IMR-90 (cell line): ENCODE measurements around the gene NPHP4.

ENCODE experiments used
- CEBPB ChIP-seq: IDR thresholded peaks from 2 replicates; pipeline ENCODE4 v1.6.1; 2012; ENCODE audit warnings: low read depth, low read length, improper control_type of control experiment
- MXI1 ChIP-seq: IDR thresholded peaks from 2 replicates; pipeline ENCODE4 v1.6.1; 2012; ENCODE audit warnings: low read depth, mild to moderate bottlenecking, low read length, moderate library complexity, borderline replicate concordance
- POLR2A ChIP-seq: IDR thresholded peaks from 2 replicates; pipeline ENCODE4 v1.6.1; 2012; ENCODE audit warnings: mild to moderate bottlenecking, low read depth, low read length
- RAD21 ChIP-seq: IDR thresholded peaks from 2 replicates; pipeline ENCODE4 v1.6.1; 2012; ENCODE audit warnings: low read length, improper control_type of control experiment
- RCOR1 ChIP-seq: IDR thresholded peaks from 2 replicates; pipeline ENCODE4 v1.6.1; 2012; ENCODE audit warnings: mild to moderate bottlenecking, low read length, improper control_type of control experiment; ENCODE audit not compliant: insufficient replicate concordance
- SMC3 ChIP-seq: fragments of 150-350 bp; IDR thresholded peaks from 2 replicates; pipeline ENCODE4 v1.6.1; 2016; ENCODE audit warnings: low read depth, mild to moderate bottlenecking, antibody characterized with exemption, low read length, moderate library complexity
- TF ChIP-seq, protein P1 (sequence below): fragments of 150-350 bp; IDR thresholded peaks from 2 replicates; pipeline ENCODE4 v1.6.1; 2016; ENCODE audit warnings: low read depth, mild to moderate bottlenecking, low read length, moderate library complexity, borderline replicate concordance
- TF ChIP-seq, protein P2 (sequence below): conservative IDR thresholded peaks from 2 replicates; pipeline ENCODE4 v1.5.1; 2012; ENCODE audit warnings: mild to moderate bottlenecking, low read depth, low read length, improper control_type of control experiment

DNA sequence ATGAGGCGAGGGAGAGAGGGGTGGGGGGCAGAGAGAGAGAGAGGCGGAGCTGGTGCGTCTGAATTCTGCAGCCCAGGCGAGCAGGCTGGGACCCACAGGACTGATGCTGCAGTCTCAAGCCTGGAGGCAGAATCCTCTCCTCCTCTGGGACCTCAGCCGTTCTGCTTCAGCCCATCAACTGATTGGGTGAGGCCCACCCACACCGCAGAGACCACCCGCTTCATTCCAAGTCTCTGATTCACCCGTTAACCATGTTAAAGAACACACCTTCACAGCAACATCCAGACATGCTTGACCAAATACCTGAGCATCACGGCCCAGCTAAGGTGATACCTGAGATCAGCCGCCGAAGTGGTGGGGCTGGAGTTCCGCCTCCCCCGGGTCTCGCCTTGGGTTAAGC, 147.8 kb downstream of the NPHP4 start:
- TF ChIP-seq, protein P1, sequence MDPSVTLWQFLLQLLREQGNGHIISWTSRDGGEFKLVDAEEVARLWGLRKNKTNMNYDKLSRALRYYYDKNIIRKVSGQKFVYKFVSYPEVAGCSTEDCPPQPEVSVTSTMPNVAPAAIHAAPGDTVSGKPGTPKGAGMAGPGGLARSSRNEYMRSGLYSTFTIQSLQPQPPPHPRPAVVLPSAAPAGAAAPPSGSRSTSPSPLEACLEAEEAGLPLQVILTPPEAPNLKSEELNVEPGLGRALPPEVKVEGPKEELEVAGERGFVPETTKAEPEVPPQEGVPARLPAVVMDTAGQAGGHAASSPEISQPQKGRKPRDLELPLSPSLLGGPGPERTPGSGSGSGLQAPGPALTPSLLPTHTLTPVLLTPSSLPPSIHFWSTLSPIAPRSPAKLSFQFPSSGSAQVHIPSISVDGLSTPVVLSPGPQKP, result no peak
- TF ChIP-seq, protein P2, sequence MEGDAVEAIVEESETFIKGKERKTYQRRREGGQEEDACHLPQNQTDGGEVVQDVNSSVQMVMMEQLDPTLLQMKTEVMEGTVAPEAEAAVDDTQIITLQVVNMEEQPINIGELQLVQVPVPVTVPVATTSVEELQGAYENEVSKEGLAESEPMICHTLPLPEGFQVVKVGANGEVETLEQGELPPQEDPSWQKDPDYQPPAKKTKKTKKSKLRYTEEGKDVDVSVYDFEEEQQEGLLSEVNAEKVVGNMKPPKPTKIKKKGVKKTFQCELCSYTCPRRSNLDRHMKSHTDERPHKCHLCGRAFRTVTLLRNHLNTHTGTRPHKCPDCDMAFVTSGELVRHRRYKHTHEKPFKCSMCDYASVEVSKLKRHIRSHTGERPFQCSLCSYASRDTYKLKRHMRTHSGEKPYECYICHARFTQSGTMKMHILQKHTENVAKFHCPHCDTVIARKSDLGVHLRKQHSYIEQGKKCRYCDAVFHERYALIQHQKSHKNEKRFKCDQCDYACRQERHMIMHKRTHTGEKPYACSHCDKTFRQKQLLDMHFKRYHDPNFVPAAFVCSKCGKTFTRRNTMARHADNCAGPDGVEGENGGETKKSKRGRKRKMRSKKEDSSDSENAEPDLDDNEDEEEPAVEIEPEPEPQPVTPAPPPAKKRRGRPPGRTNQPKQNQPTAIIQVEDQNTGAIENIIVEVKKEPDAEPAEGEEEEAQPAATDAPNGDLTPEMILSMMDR, result no peak
- no peak for TF ChIP-seq POLR2A
- TF ChIP-seq RAD21, result no peak
- no peak for TF ChIP-seq CEBPB
- TF ChIP-seq MXI1, result no peak
- TF ChIP-seq RCOR1, result no peak
- TF ChIP-seq SMC3, result no peak
